Measurements from ENCODE around the gene USP1. TPM values are rescaled to one million over a fixed set of nuclear protein-coding genes. Genes with fewer than 3 reads are reported as not detected.

The USP1 gene
- total RNA-seq, 2 donors from 2014 or later: 8.2 to 12.5 TPM

GRCh38 chr1:62492521-62492920 is 55.7 kb downstream of the USP1 start:
- Histone ChIP-seq H3K36me3 (replicated peaks in 1 of 2; ENCODE audit: insufficient read depth in 1 of 2, low read depth in 2 of 2) (peaks cover 0 to 5% of the 10 kb centered on the region in 2 donors), H3K27me3 (no peaks in the 10 kb centered on the region), H3K4me1 (no peaks in the 10 kb centered on the region), H3K9me3 (no peaks in the 10 kb centered on the region), H3K27ac (no peak overlapping the region), H3K4me3 (no peak overlapping the region)
- ATAC-seq: no peak
- DNase-seq: no peak
- intact Hi-C loops (cut with DNase I): no loop called here
- TF ChIP-seq POLR2A (IDR thresholded peaks at IDR 0.05) (no peak), CTCF (IDR thresholded peaks at IDR 0.05) (no peak)
- WGBS, 2 donors: 95 to 98% methylated on average over 2 of the region's 2 CpGs

- TF ChIP-seq CTCF (IDR thresholded peaks at IDR 0.05) (no peak), POLR2A (IDR thresholded peaks at IDR 0.05) (no peak)
- Histone ChIP-seq H3K27ac (no peak overlapping the region), H3K4me3 (no peak overlapping the region), H3K36me3 (replicated peaks in 1 of 2; ENCODE audit: insufficient read depth in 1 of 2, low read depth in 2 of 2) (peaks cover 0 to 5% of the 10 kb centered on the region in 2 donors), H3K4me1 (no peaks in the 10 kb centered on the region), H3K27me3 (no peaks in the 10 kb centered on the region), H3K9me3 (no peaks in the 10 kb centered on the region)
- no peak for ATAC-seq
- intact Hi-C loops (cut with DNase I): no loop called here
- no peak for DNase-seq
- WGBS, 2 donors: 94 to 98% methylated on average over 3 of the region's 3 CpGs
Observed at GRCh38 chr1:62493656-62494055, 56.8 kb downstream of the USP1 start.

GRCh38 chr1:62494137-62494536 is 57.3 kb downstream of the USP1 start:
- DNase-seq: no peak
- H3K4me1 ChIP-seq: no peaks in the 10 kb centered on the region
- intact Hi-C loops (cut with DNase I): no loop called here
- H3K4me3 ChIP-seq: no peak overlapping the region
- H3K36me3 ChIP-seq (replicated peaks in 1 of 2; ENCODE audit: insufficient read depth in 1 of 2, low read depth in 2 of 2): peaks cover 0 to 5% of the 10 kb centered on the region in 2 donors
- no peaks in the 10 kb centered on the region for H3K9me3 ChIP-seq
- ATAC-seq: no peak
- no peak for TF ChIP-seq POLR2A (IDR thresholded peaks at IDR 0.05)
- TF ChIP-seq CTCF (IDR thresholded peaks at IDR 0.05): no peak
- H3K27me3 ChIP-seq: no peaks in the 10 kb centered on the region
- no peak overlapping the region for H3K27ac ChIP-seq
- WGBS, 2 donors: 96 to 98% methylated on average over 4 of the region's 4 CpGs

DNA sequence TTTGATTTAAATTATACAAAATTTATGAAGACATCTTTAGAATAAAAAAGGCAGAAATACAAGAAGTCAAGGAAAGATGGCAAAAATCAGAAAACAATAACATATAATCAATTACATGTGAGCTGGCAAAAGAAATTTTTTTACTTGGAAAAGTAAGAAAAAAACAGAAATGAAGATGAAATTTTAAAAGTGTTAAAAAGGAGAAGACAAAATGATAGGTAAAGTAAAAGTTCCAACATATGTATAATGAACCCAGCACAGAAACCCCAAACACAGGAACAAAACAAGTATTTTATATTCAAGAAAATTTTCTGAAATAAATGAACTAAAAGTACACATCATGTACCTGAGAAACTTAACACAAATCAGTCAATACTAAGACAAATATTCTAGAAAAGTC is 63.4 kb downstream of the USP1 start:
- no peak overlapping the region for H3K4me3 ChIP-seq
- H3K9me3 ChIP-seq: no peaks in the 10 kb centered on the region
- H3K27ac ChIP-seq: no peak overlapping the region
- no peak for TF ChIP-seq CTCF (IDR thresholded peaks at IDR 0.05)
- no peak for TF ChIP-seq POLR2A (IDR thresholded peaks at IDR 0.05)
- no peak for DNase-seq
- no peaks in the 10 kb centered on the region for H3K36me3 ChIP-seq (replicated peaks in 1 of 2; ENCODE audit: insufficient read depth in 1 of 2, low read depth in 2 of 2)
- intact Hi-C loops (cut with DNase I): no loop called here
- no peak for ATAC-seq
- H3K4me1 ChIP-seq: no peaks in the 10 kb centered on the region
- H3K27me3 ChIP-seq: no peaks in the 10 kb centered on the region

Other genes starting within 250 kb of the USP1 start
- under 1 TPM in 1 of 2 donors, not detected in 1; 0.52 TPM for gene L1TD1, start 242.2 kb upstream of the USP1 start, total RNA-seq
- 10 to 100 TPM in 1 of 2 donors, 1 to 10 TPM in 1; 9.1 to 23.7 TPM for gene KANK4, start 117.6 kb upstream of the USP1 start, total RNA-seq
- gene ANGPTL3, start 160.5 kb downstream of the USP1 start, total RNA-seq: under 1 TPM in 1 of 2 donors, not detected in 1; 0.26 TPM